H1 (cell line): ENCODE measurements around the gene SEMA3C. TPM values are rescaled to one million over a fixed set of nuclear protein-coding genes. Genes with fewer than 3 reads are reported as not detected.

Experiments
- CTCF ChIA-PET: fragments of 300-600 bp; sonication (Branson Sonifier 250); formaldehyde crosslinking; loops from one replicate; lab custom pipeline; 2021; ENCODE audit not compliant: partially characterized antibody; lab: Charles Lee
- POLR2A ChIA-PET: fragments of 300-600 bp; sonication (Branson Sonifier 250); formaldehyde crosslinking; loops from one replicate; lab custom pipeline; 2021; ENCODE audit warnings: inconsistent platforms; ENCODE audit not compliant: partially characterized antibody; lab: Charles Lee
- DNase-seq, 2 experiments: peaks; one replicate each; pipeline versions ENCODE4 v3.0.0 to v3.0.0-alpha.2; 2010 to 2022; ENCODE audit warnings: low spot score in 2 of 2, low read depth in 1 of 2, mixed read lengths in 1 of 2
- FAIRE-seq: peaks from 2 replicates; lab custom pipeline; 2011; peaks lifted over from hg19 to GRCh38; lab: Jason Lieb, UNC
- H2AFZ ChIP-seq: 2 replicates; pipeline ENCODE4 v1.8.1; 2012; ENCODE audit warnings: low read length, inconsistent platforms
- H2AK5ac ChIP-seq: 2 replicates; pipeline ENCODE4 v1.6.1; 2013; ENCODE audit warnings: low read depth, low read length
- H2BK120ac ChIP-seq: replicated peaks from 2 replicates; pipeline ENCODE3; 2013; ENCODE audit warnings: low read depth, low read length, inconsistent platforms
- H2BK12ac ChIP-seq: 2 replicates; pipeline ENCODE4 v1.6.1; 2013; ENCODE audit warnings: low read depth, low read length
- H2BK15ac ChIP-seq: 2 replicates; pipeline ENCODE4 v1.6.1; 2013; ENCODE audit warnings: low read length
- H2BK20ac ChIP-seq: 2 replicates; pipeline ENCODE4 v1.6.1; 2013; ENCODE audit warnings: low read length
- H2BK5ac ChIP-seq: 2 replicates; pipeline ENCODE4 v1.6.1; 2013; ENCODE audit warnings: low read depth, low read length
- H3K14ac ChIP-seq: 2 replicates; pipeline ENCODE4 v1.6.1; 2013; ENCODE audit warnings: inconsistent platforms; ENCODE audit not compliant: insufficient read length
- H3K18ac ChIP-seq: 2 replicates; pipeline ENCODE4 v1.6.1; 2013; ENCODE audit warnings: low read length; ENCODE audit errors: extremely low read depth
- H3K23ac ChIP-seq: 2 replicates; pipeline ENCODE4 v1.6.1; 2013; ENCODE audit warnings: inconsistent platforms; ENCODE audit not compliant: insufficient read length
- H3K23me2 ChIP-seq: 2 replicates; pipeline ENCODE4 v1.6.1; 2013; ENCODE audit warnings: low read depth, low read length
- H3K27ac ChIP-seq: 2 replicates; pipeline ENCODE4 v1.6.1; 2011; ENCODE audit warnings: low read depth, low read length, inconsistent platforms
- H3K27me3 ChIP-seq, 4 experiments: replicated peaks in 1 of 4; 1 replicate in 1 of 4; 2 replicates in 3 of 4; pipeline versions ENCODE4 v1.6.1 to v1.8.1; 2011 to 2013; ENCODE audit warnings: low read length in 3 of 4, mild to moderate bottlenecking in 3 of 4, inconsistent platforms in 2 of 4, mixed read lengths in 2 of 4, moderate library complexity in 1 of 4; ENCODE audit not compliant: control insufficient read depth in 3 of 4, insufficient read depth in 3 of 4; ENCODE audit errors: extremely low read depth in 1 of 4
- H3K36me3 ChIP-seq, 4 experiments: 2 replicates each; pipeline versions ENCODE4 v1.6.1 to v1.8.1; 2011 to 2013; ENCODE audit warnings: mild to moderate bottlenecking in 4 of 4, low read length in 3 of 4, moderate library complexity in 2 of 4, control low read depth in 1 of 4, inconsistent platforms in 1 of 4; ENCODE audit not compliant: insufficient read depth in 4 of 4, control insufficient read depth in 2 of 4
- H3K4ac ChIP-seq: replicated peaks from 2 replicates; pipeline ENCODE3; 2013; ENCODE audit warnings: low read length, low read depth, mixed read lengths, inconsistent platforms; ENCODE audit not compliant: insufficient read length
- H3K4me1 ChIP-seq, 4 experiments: replicated peaks in 1 of 4; 1 replicate in 1 of 4; 2 replicates in 3 of 4; pipeline versions ENCODE4 v1.6.1 to v1.8.1; 2011 to 2013; ENCODE audit warnings: low read length in 3 of 4, inconsistent platforms in 2 of 4, mixed read lengths in 1 of 4; ENCODE audit not compliant: insufficient read depth in 4 of 4, control insufficient read depth in 3 of 4
- H3K4me2 ChIP-seq, 2 experiments: 2 replicates each; pipeline versions ENCODE4 v1.6.1 to v1.8.1; 2011 to 2013; ENCODE audit warnings: low read depth in 2 of 2, low read length in 2 of 2, control low read depth in 1 of 2, inconsistent platforms in 1 of 2, mild to moderate bottlenecking in 1 of 2; ENCODE audit not compliant: insufficient read depth in 1 of 2
- H3K4me3 ChIP-seq, 4 experiments: fragments of 200-600, 300-600 bp in 1 of 4; sonication (generic), shearing (Covaris generic), sonication (Bioruptor Twin) in 1 of 4; 2 replicates each; pipeline versions ENCODE4 v1.5.1 to v1.8.1; 2011 to 2016; ENCODE audit warnings: low read length in 4 of 4, low read depth in 3 of 4, control low read depth in 2 of 4, inconsistent platforms in 2 of 4, mild to moderate bottlenecking in 2 of 4, mixed read lengths in 1 of 4, moderate library complexity in 1 of 4; ENCODE audit not compliant: insufficient read depth in 2 of 4; ENCODE audit errors: extremely low read depth in 1 of 4
- H3K56ac ChIP-seq: replicated peaks from 2 replicates; pipeline ENCODE3; 2013; ENCODE audit warnings: low read depth, mild to moderate bottlenecking, mixed read lengths, low read length, inconsistent platforms; ENCODE audit not compliant: insufficient read length
- H3K79me1 ChIP-seq: 2 replicates; pipeline ENCODE4 v1.6.1; 2013; ENCODE audit warnings: low read depth, low read length, control low read depth
- H3K79me2 ChIP-seq, 2 experiments: 2 replicates each; pipeline versions ENCODE4 v1.6.1 to v1.8.1; 2012 to 2013; ENCODE audit warnings: low read length in 2 of 2, mild to moderate bottlenecking in 2 of 2, inconsistent platforms in 1 of 2; ENCODE audit not compliant: insufficient read depth in 2 of 2, control insufficient read depth in 1 of 2
- H3K9ac ChIP-seq, 4 experiments: replicated peaks in 1 of 4; 1 replicate in 1 of 4; 2 replicates in 3 of 4; pipeline versions ENCODE4 v1.6.1 to v1.8.1; 2011 to 2013; ENCODE audit warnings: low read depth in 3 of 4, low read length in 3 of 4, control low read depth in 2 of 4, mild to moderate bottlenecking in 2 of 4, moderate library complexity in 2 of 4, inconsistent platforms in 1 of 4; ENCODE audit errors: extremely low read depth in 1 of 4
- H3K9me3 ChIP-seq, 2 experiments: 2 replicates each; pipeline versions ENCODE4 v1.6.1 to v1.8.1; 2012 to 2013; ENCODE audit warnings: mild to moderate bottlenecking in 2 of 2, moderate library complexity in 2 of 2, control low read depth in 1 of 2, inconsistent platforms in 1 of 2, low read depth in 1 of 2, low read length in 1 of 2, mixed read lengths in 1 of 2; ENCODE audit not compliant: insufficient read depth in 2 of 2
- H4K20me1 ChIP-seq, 2 experiments: replicated peaks in 1 of 2; 2 replicates each; pipeline versions ENCODE3 to v1.8.1; 2011 to 2013; ENCODE audit warnings: inconsistent platforms in 2 of 2, low read length in 2 of 2, mild to moderate bottlenecking in 1 of 2; ENCODE audit not compliant: insufficient read depth in 2 of 2, control insufficient read depth in 1 of 2
- H4K5ac ChIP-seq: 2 replicates; pipeline ENCODE4 v1.6.1; 2013; ENCODE audit warnings: low read length, low read depth, mixed read lengths, inconsistent platforms; ENCODE audit not compliant: insufficient read length
- H4K8ac ChIP-seq: 2 replicates; pipeline ENCODE4 v1.8.0; 2013; ENCODE audit warnings: mild to moderate bottlenecking, moderate library complexity, low read length, inconsistent platforms; ENCODE audit not compliant: insufficient read depth; ENCODE audit errors: extremely low read depth
- H4K91ac ChIP-seq: replicated peaks from 2 replicates; pipeline ENCODE3; 2013; ENCODE audit warnings: low read length, mixed read lengths, inconsistent platforms; ENCODE audit not compliant: insufficient read length
- EGR1 ChIP-seq: IDR thresholded peaks from 2 replicates; pipeline ENCODE4 v1.6.1; 2011; ENCODE audit warnings: low read depth, low read length, borderline replicate concordance
- HDAC2 ChIP-seq, 2 experiments: fragments of 300-600 bp in 1 of 2; sonication (generic) in 1 of 2; IDR thresholded peaks; 2 replicates each; pipeline ENCODE4 v1.6.1; 2011 to 2012; ENCODE audit warnings: low read depth in 2 of 2, low read length in 2 of 2, mild to moderate bottlenecking in 2 of 2, moderate library complexity in 2 of 2, borderline replicate concordance in 1 of 2, inconsistent platforms in 1 of 2
- JUND ChIP-seq: IDR thresholded peaks from 2 replicates; pipeline ENCODE4 v1.6.1; 2011; ENCODE audit warnings: mild to moderate bottlenecking, improper control_type of control experiment, low read length
- KDM5A ChIP-seq: fragments of 200-600 bp; IDR thresholded peaks from 2 replicates; pipeline ENCODE4 v1.7.1; 2012; ENCODE audit warnings: mild to moderate bottlenecking, low read length, inconsistent platforms, mixed read lengths
- SP1 ChIP-seq: IDR thresholded peaks from 2 replicates; pipeline ENCODE4 v1.6.1; 2011; ENCODE audit warnings: low read depth, low read length
- SRF ChIP-seq: IDR thresholded peaks from 2 replicates; pipeline ENCODE4 v1.6.1; 2011; ENCODE audit warnings: mild to moderate bottlenecking, low read depth, low read length, moderate library complexity
- TCF12 ChIP-seq: IDR thresholded peaks from 2 replicates; pipeline ENCODE4 v1.6.1; 2011; ENCODE audit warnings: low read depth, mild to moderate bottlenecking, low read length
- TEAD4 ChIP-seq: IDR thresholded peaks from 2 replicates; pipeline ENCODE4 v1.6.1; 2012; ENCODE audit warnings: low read depth, low read length, inconsistent platforms, mixed read lengths
- WGBS, 2 experiments: shearing (Covaris generic) in 1 of 2; methylation state at CpG; one replicate each; pipeline versions ENCODE4 v1.1.6 to v1.1.7; 2013 to 2015; ENCODE audit warnings: low lambda C conversion rate in 2 of 2, mixed read lengths in 2 of 2, inconsistent platforms in 1 of 2, low coverage in 1 of 2, missing lambda C conversion rate in 1 of 2; ENCODE audit not compliant: insufficient replicate concordance in 2 of 2, insufficient coverage in 1 of 2, insufficient read length in 1 of 2; ENCODE audit errors: extremely low coverage in 1 of 2, missing lambda C conversion rate in 1 of 2; 5-methylcytosine and 5-hydroxymethylcytosine counted together
- polyA plus RNA-seq, 7 experiments: library from polyadenylated mRNA; depleted of rRNA in 3 of 7; stranded (reverse) in 5 of 7; unstranded in 2 of 7; fragments of >200 nt in 5 of 7; fragments of 200-250 nt in 2 of 7; gene quantifications; 1 replicate in 5 of 7; 2 replicates in 1 of 7; 4 replicates in 1 of 7; pipeline versions ENCODE4 v1.2.1 to v1.2.3, GENCODE V29; 2011 to 2013; ENCODE audit warnings: missing spikeins in 2 of 7, mixed read lengths in 2 of 7
- total RNA-seq: library from RNA; stranded (reverse); fragmentation: NEBNext Ultra II Directional; extraction: Animal tissue kit (Norgen Biotek cat#: 25700); gene quantifications from 2 replicates; pipeline ENCODE4 v1.2.1, GENCODE V29; 2021
- TF ChIP-seq, protein P1 (sequence below), 3 experiments: IDR thresholded peaks; 1 replicate in 2 of 3; 2 replicates in 1 of 3; pipeline versions ENCODE4 v1.5.1 to v1.6.1; 2011; ENCODE audit warnings: low read length in 3 of 3, mild to moderate bottlenecking in 3 of 3, inconsistent platforms in 2 of 3, low read depth in 1 of 3, moderate library complexity in 1 of 3; ENCODE audit not compliant: insufficient read depth in 1 of 3; ENCODE audit errors: control extremely low read depth in 1 of 3

Gene SEMA3C
- total and polyA plus RNA-seq, 2 of the 8 experiments (the other 6 are each of a cell fraction or from before 2014, with no cell fraction given) = 0.15 to 1.4 TPM

DNA sequence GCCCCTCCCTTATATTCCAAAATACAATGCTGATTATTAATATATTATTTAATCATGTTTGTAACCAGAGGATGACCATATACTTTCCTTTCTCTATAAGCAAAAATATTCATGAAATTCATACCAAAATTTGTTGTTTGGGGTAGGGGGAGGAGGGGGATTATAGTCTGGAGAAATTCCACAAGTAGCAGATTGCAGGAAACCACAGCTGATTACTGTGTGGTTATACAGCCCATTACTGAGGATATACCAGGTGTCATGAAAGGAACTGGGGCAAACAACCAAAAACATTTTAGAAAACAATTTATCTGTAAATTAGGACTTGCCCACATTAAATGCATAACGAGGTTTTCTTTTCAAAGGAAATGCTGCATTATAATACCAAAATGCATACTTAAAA lies 50.3 kb downstream of the SEMA3C start (continued):
- TF ChIP-seq TCF12 = no peak

DNA sequence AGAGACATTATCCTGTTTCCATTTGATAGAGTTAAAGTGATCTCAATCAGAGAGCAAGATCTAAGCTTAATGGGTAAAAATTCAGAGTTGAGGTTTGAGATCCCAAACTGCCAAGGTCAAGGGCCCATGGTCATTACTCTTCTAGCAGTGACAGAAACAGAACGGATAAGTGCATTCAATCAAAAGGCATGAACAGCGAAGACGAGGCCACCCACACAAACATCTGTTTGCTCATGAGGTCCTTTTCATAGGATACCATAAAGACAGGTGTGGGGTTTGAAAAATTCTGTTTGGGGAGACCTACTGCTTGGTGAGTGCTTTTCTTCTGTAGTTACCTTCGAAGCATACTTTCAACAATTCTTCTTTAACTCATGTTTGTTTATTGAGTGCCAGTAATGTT lies 58.3 kb downstream of the SEMA3C start:
- Histone ChIP-seq H4K5ac (no peak overlapping the region), H3K79me1 (no peaks in the 10 kb centered on the region), H3K79me2 (no peaks in the 10 kb centered on the region), H2BK20ac (no peak overlapping the region), H3K4me2 (no peak overlapping the region), H4K20me1 (no peaks in the 10 kb centered on the region), H3K4ac (no peak overlapping the region), H2AK5ac (no peak overlapping the region), H3K36me3 (no peaks in the 10 kb centered on the region), H3K23ac (no peak overlapping the region), H3K56ac (no peak overlapping the region), H3K18ac (no peak overlapping the region), H3K4me1 (no peaks in the 10 kb centered on the region), H4K91ac (no peak overlapping the region), H2BK120ac (no peak overlapping the region), H3K23me2 (no peaks in the 10 kb centered on the region), H4K8ac (no peak overlapping the region), H3K14ac (no peak overlapping the region), H2AFZ (no peak overlapping the region), H2BK15ac (no peak overlapping the region), H3K27me3 (no peaks in the 10 kb centered on the region), H2BK5ac (no peak overlapping the region), H2BK12ac (no peak overlapping the region), H3K27ac (no peak overlapping the region), H3K9me3 (no peaks in the 10 kb centered on the region), H3K4me3 (no peak overlapping the region), H3K9ac (no peak overlapping the region)
- DNase-seq = no peak
- 90% methylated on average over 4 of the region's 4 CpGs; no CpG with 5 or more reads in 1 of the 2 experiments for WGBS, 2 experiments
- POLR2A ChIA-PET = no interaction called here
- TF ChIP-seq HDAC2 (IDR thresholded peaks at IDR 0.05; ENCODE audit: borderline replicate concordance in 1 of 2, low read depth in 2 of 2, low read length in 2 of 2) (no peak), EGR1 (no peak), JUND (no peak), TEAD4 (no peak), SRF (no peak), SP1 (no peak), KDM5A (no peak)
- TF ChIP-seq, protein P1, sequence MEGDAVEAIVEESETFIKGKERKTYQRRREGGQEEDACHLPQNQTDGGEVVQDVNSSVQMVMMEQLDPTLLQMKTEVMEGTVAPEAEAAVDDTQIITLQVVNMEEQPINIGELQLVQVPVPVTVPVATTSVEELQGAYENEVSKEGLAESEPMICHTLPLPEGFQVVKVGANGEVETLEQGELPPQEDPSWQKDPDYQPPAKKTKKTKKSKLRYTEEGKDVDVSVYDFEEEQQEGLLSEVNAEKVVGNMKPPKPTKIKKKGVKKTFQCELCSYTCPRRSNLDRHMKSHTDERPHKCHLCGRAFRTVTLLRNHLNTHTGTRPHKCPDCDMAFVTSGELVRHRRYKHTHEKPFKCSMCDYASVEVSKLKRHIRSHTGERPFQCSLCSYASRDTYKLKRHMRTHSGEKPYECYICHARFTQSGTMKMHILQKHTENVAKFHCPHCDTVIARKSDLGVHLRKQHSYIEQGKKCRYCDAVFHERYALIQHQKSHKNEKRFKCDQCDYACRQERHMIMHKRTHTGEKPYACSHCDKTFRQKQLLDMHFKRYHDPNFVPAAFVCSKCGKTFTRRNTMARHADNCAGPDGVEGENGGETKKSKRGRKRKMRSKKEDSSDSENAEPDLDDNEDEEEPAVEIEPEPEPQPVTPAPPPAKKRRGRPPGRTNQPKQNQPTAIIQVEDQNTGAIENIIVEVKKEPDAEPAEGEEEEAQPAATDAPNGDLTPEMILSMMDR (IDR thresholded peaks at IDR 0.05; ENCODE audit: control extremely low read depth in 1 of 3, insufficient read depth in 1 of 3, low read depth in 1 of 3, low read length in 3 of 3) = no peak
- FAIRE-seq = no peak
- CTCF ChIA-PET = no interaction called here
